HG02763 (cell line): ENCODE measurements around the gene PALLD.
"Not testable (repeated sequence)": the region's sequence is repeated elsewhere in the genome, so short reads cannot be mapped to it uniquely, and the experiment has no call there.

Experiments
- ATAC-seq: cut with Tn5 transposase; IDR thresholded peaks from one replicate; pipeline ENCODE4 v1.9.1; 2021; ENCODE audit warnings: mild to moderate bottlenecking, moderate library complexity; ENCODE audit not compliant: unreplicated experiment

PALLD gene

DNA sequence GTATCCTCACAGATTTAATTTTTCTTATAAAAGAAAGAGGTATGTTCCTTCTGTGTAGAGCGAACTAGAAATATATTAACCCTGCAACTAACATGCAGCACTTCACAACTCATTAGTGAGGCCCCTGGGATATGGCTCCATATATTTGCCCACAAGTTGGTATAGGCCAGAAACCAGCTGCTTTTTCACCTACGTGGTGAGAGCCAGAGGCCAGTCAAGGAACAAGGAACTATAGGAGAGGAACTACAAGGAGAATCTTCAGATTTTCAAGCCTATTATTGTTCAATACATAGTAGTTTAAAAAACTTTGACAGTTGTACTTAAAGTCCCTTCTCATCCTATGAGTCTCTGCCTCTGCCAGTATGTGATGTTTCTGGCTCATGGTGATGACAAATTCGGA lies 307.3 kb downstream of the PALLD start:
- ATAC-seq: no peak

DNA sequence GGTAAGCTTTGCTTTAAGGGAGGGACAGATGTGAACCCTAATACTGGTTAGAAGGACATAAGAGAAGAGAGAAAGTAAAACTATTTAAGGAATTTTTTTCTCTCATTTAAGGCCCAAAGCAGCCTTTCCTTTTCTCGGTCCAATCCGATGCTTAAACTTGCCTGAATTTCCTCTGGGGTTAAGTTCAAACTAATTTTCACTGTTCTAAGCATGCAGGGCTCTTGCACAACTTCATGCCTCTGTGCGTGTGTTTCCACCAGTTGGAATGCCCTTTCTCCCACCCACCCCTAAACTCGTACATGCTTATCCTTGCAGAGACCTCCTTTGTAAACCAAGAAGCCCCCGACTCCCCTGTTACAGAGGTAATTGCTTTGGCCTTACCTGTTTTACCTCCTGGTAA lies 308.5 kb downstream of the PALLD start:
- no peak for ATAC-seq

DNA sequence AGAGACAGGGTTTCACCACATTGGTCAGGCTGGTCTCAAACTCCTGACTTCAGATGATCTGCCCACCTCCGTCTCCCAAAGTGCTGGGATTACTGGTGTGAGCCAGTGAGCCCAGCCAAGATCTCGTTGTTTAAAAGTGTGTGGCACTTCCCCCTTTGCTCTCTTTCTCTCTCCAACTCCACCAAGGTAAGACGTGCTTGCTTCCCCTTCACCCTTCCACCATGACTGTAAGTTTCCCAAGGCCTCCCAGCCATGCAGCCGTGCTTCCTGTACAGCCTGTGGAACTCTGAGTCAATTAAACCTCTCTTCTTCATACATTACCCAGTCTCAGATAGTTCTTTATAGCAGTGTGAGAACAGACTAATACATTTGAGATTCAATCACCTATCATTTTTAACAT lies 309.4 kb downstream of the PALLD start:
- not testable (repeated sequence) for ATAC-seq

DNA sequence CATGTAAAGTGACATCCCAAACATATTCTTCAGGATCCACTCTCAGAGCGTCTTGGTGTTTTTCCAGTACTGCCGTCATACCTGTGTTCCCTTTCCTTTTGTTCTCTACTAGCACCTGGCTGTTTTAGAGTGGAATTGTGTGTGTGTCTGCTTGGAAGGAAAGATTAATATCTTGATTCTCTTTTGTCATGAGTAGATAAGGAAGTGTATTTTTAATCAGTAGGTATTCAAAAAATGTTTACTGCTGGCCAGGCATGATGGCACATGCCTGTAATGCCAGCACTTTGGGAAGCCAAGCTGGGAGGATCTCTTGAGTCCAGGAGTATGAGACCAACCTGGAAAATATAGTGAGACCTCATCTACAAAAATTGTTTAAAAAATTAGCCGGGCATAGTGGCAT lies 314.4 kb downstream of the PALLD start:
- ATAC-seq: no peak

DNA sequence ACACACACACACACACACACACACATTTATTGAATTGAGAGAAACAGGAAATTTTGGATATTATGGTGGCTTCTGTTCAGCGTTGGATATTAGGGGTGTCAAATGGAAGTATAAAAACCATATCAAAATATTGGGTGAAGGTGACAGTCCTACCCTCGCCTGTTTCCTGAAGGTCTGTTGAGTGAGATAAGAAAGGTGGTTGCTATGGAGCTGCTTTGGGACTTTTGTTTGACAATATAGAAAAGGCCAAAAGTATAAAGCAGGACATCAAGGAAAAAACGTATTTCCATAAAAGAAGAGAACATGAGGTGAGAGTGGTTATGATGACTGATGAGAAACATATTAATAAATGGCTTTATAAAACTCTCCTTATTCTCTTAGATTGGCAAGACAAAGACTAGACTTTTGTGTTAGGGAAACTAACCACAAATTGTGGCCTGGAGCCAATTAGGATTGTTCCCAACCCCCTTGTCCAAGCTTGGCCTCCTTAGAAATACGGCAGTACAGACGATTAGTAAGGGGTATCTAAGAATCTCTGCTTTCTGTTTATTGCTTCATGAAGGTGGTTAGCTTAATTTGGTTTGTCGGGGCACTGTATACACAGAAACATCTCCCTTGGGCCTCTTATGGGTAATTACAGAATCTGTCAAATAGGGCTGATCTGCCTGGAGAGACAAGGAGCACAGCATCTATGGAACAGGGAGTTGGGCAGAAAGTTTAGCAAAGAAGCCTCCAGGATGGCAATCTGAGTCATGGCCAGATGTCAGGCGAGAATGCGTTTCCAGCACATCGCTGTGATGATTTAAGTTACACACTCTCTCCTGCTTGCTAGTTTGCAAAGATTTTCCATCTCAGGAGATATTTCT lies 315.2 kb downstream of the PALLD start:
- ATAC-seq: no peak

DNA sequence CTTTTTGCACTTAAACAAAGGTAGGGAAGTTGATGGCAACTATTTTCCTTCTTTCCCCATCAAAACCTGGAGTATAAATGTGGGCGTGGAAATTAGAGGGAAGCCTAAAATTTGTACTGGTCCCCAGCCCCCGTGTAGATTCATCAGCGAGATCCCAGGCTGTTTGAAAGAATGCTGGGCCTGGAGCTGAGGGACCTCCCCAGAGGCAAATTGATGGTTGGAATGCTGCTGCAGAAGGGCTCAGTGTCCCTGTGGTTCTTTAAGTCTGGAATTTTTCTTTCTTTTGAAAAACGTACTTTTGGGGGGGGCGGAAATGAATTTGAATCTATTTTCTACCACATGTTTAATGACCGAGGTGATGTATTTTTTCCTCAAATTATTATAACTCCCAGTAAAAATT lies 316.0 kb downstream of the PALLD start:
- ATAC-seq: no peak

DNA sequence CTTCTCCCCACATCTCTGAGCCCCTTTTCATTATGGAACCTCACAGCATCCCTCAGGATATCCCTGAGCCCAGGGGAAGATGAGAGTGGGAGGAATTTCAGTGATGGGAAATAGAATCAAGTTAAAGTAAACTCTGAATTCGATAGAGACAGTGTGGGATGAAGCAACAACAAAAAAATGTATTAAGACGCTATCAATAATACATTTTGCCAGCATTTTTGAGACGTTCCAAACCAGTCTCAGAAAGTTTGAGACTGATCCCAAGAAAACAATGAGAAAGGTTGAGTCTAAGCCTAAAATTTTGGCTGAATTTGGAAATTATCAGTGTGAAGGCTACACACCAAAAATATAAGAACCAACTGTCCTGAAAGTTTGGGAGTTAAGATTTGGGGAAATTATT lies 317.0 kb downstream of the PALLD start:
- ATAC-seq: no peak

DNA sequence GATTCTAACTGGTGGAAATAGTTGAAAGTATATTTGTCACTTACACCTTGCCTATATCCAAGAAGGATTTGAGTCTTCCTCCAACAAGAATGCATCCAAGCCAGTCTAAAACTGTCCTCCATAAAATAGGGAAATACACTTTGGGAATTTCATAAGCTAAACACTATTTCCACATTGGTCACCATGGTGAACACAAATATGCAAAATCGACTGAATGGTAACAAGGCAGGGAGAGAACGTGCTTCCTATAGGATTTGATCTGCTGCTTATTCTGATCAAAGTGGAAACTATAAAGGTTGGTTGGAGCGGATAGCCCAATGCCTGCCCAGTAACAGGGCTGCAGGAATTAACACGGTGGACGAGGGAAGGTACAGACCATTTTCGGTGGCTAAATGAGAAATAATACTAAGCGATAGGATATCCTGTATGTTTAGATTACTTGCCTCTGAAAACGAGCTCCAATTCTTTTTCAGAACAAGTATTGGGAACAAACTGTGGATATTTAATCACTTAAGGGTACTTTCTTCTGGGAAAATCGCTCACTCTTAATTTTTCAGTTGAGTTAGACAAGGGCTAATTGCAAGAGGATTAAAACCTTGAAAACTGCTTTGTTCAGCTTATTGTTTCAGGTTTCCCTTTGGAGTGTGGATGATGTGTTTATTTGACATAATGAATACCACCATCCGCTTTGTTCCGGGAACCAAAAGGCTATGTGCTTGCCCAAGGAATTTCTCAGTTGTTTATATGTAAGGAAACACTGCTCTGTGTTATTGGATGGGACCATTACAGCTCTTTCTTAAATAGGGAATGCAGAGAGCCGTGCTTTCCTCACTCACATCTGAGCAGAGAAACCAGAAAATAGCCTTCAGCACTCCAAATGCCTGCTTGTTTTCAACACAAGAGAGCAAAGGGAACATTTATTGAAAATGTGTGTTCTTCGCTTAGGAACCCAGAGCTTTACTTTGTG lies 318.8 kb downstream of the PALLD start:
- ATAC-seq: no peak

DNA sequence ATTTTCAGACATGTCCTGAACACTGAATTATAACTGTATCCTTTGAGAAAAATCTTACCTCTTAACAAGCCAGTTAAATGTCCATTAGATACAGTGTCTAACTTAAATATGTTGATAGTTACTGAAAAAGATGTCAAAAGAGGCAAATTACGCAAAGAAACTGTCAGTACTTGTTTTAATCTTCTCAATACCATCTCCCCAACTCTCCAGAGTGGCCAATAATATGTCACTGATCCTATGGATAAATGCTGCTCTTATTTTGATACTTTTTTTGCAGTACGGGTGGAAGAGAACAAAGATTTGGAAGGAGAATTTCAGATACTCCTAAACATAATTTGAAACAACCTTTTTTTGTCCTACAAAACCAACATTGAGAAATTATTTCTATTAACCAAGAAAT lies 320.5 kb downstream of the PALLD start:
- ATAC-seq: no peak

DNA sequence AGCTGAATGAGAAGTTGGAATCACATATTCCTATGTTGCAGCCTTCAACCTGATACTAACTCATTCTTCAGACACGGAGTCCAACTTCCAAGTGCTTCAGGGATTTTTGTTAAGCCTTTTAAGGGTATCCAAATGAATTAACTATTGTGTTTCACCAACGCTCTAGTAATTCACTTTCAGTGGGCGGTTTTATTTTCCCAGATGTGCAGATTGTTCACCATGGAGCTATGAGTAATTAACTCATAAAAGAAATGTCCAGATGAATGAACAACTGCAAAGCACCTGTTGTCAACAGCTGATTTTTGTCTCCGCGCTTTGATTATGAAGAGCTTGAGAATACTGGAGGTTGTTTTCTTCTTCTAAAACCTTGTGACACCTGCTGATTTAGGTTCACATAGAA lies 325.6 kb downstream of the PALLD start:
- ATAC-seq: no peak

DNA sequence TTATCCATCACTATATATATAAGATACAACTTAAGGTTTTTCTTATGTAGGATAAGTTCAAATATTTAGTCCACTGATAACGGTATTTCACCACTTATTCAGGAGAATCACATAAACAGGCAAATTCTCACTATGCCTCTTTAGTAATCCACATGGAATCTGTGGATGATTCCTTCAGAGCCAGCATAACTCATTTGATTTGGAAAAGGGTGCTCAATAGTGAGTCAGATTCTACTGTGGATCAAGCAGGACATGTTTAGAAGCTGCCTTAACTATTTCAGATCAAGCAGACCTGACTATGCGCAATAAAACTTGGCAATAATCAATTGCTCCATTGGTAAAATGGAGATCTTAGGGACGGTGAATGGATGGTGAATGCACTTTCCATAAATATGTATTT lies 329.1 kb downstream of the PALLD start:
- ATAC-seq: no peak

DNA sequence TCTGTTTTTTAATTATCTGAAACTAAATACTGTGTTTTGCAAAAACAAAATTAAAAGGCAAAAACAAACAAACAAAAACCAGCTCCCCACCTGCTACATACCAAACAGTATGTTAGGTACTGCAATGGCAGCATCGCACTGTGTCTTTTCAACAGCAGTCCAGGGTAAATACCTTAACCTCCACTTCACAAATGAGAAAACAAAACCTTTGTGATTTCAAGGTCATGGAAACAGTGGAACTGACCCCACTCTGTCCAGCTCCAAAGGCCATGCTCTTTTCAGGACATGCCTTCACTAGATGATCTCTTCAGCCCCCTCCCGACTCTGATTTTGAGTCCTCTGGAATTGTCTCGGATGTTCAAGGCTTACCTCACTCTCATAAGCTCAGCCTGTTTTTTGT lies 329.8 kb downstream of the PALLD start:
- no peak for ATAC-seq

DNA sequence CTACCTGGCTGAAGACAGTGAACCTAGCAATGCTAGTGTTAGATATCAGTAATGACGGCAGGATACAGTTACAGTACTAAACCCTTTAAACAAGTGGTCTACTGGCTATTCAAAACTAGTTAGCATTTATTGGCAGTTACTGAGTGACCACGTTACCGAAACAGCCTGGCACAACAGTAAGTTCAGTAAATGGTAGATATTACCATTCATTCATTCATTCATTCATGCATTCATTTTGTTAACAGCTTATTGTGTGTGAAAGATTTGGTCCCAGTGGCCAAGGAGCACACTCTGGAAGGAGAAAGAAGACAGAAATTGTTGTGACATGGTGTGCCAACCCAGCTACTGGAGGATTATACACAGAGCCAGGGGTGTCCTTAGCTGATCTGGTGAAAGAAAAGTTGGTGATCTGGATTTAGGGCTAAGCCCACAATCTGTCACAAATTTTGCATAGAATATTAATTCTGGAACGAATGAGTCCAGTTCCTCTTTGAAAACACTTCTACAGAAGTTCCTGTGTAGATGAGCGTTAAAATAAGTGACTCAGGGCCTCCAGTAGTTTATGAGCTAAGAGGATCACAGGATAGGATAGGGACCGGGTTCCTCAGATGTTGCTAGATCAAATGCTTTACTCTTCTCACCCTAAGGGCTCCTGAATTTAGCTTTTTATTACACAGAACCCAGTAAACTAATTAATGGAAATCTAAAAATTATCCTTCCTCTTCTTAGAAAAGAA lies 334.1 kb downstream of the PALLD start:
- ATAC-seq: no peak

DNA sequence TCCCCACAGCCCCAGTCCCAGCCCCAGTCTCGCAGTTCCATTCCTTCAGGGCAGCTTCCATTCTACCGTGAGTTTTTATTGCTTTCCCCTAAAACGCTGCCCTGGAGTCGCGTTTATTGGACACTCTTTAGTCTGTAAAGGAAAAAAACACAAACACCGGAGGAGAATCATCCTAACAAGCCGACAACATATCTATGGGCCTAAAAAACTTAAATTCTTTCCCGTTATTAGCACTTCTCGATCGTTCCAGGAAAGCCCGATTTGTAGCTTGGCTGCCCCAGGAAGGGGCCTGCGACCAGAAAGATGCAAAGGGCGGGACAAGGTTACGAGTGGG lies 334.7 kb downstream of the PALLD start:
- no peak for ATAC-seq

DNA sequence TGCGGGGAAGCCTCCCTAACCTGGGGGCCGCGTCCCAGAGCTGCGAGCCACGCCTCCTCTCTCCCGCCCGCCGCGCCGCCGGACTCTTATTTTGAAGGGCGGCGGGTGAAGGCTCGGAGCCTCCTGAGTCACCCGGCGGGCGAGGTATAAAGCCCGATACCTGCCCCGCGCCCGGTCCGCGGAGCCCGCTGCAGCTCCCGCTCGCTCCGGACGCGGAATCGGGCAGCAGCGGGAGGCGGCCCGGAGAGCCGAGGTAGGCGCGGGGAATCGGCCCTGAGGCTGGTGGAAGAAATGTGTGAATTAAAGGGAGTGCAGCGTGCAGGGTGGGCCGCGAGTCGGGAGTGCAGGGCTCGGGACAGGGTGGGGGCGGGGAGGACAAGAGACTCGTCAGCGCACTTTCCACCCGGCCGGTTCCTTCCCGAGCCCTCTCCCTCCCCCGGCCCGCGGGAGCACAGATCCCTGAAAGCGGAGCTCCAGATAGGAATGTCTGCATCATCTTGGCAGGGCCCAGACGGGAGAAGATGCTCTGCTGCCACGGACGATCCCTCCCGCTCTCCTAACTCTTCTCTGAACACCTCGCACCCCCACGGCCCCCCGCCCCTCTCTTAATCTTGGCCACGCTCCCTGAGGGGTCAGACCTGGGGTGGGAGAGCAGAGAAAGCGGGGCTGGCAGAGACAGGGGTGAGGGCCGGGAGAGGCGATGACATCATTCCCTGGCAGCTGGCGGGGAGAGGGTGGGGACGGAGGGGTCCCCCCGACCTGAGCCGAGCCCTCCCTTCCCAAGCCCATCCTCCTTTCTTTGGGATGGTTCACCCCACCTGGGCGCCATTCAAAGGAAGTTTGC lies 335.3 kb downstream of the PALLD start:
- peak; percentile 92 for ATAC-seq

DNA sequence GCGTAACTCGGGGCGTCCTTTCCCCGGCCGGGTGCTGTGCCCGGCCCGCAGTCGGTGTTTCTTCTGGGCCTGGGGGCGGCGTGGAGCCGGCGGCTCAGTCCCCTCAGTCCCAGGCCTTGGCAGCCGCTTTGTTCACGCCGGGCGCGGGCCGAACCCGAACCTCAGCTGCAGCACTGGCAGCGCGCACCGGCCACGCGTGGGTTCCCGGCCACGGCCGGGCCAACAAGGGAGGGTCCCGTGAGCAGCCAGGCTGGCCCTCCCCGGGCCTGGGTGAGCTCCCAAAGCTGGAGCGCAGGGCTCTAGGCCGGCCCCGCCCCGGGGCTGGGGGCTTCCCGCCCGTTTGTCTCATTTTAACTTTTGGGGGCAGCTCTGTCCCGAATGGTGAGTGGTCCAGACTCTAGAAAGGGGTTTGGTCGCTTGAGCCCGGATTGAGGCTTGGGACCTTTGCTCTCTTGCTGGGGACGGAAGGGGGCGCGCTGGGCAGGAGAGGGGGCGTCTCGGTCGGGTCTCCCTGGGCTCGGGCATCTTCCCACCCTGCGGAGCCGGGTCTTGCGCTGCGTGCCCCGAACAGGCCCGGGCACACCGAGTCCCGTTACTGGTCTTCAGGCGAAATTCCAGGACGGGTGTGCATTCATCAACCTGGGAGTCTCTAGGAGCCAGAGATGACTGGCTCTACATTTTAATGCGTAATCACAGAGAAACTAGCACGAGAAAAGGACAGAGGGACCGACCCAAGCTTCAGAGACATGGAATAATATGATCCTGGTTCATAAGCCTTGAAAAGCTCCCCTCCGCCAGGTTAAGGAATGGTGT lies 336.1 kb downstream of the PALLD start:
- ATAC-seq: no peak

DNA sequence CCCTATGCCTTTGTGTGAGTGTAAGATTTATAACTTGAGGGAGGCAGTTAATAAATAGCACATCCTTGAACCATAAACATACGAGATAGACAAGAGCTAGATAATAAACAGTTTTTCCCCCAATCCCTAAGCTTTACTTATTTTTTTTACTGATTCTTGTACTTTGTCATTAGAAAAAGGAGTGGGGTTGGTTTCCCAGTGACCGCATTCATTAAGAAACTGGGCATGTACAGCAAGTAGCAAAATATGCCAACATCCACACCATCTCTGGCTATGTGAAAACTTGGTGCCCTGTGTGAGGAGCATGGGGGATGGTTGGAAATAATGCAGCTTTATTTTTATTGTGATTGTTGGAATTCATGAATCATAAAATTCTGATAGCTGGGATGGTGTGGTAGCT lies 337.0 kb downstream of the PALLD start:
- no peak for ATAC-seq

DNA sequence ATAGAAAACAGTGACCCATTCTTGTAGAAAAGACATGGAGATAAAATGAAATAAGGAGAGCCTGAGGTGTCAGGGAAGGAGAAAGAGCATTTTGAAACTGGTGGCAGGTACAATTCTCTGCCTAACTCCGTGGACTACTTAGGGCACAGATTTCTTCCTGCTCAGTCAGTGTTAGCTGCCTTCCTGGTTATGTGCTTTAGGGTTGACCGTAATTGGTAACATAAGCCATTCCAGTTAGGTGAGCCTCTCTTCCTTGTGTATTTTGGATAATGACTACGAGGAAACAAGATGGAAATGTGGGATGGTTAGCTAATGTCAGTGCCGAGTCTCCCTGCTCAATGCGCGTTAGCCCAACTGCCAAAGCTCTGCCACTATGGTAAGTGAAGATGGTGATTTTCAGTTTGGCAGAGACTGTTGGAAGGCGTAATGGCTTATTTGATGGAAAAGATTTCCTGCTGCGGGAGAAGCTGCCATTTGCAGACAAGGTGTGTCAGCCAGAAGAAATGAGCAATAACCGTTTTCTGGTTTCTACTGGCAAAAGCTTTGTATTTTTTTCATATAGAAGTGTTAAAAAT lies 339.1 kb downstream of the PALLD start:
- ATAC-seq: no peak

DNA sequence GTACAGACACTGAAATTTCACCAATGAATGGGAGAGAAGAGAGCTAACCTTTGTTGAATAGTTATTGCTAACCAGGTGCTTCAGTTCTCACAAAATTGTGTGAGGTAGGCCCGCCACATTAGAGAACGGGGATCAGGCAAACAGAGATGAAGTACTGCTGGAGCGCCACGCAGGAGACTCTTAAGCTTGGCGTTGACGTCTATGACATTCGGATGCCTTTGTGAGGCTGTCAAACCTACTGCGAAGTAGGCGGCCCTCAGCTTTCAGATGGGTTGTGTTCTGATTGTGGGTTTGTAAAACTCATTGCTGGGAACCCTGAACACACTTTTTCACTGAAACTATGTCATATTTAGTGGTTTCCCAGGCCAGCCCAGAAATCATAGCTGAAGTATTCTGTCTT lies 339.6 kb downstream of the PALLD start:
- ATAC-seq: no peak
